Airway epithelial cell (primary cell): ENCODE results near the gene TPSD1. TPM values are rescaled to one million over a fixed set of nuclear protein-coding genes. Genes with fewer than 3 reads are reported as not detected.

Source experiments
- total RNA-seq: library from RNA; depleted of rRNA; stranded (reverse); fragments of >200 nt; gene quantifications from 2 replicates; pipeline ENCODE4 v1.2.3, GENCODE V29; 2015

TPSD1 gene
- not detected in 2 replicates for total RNA-seq

DNA sequence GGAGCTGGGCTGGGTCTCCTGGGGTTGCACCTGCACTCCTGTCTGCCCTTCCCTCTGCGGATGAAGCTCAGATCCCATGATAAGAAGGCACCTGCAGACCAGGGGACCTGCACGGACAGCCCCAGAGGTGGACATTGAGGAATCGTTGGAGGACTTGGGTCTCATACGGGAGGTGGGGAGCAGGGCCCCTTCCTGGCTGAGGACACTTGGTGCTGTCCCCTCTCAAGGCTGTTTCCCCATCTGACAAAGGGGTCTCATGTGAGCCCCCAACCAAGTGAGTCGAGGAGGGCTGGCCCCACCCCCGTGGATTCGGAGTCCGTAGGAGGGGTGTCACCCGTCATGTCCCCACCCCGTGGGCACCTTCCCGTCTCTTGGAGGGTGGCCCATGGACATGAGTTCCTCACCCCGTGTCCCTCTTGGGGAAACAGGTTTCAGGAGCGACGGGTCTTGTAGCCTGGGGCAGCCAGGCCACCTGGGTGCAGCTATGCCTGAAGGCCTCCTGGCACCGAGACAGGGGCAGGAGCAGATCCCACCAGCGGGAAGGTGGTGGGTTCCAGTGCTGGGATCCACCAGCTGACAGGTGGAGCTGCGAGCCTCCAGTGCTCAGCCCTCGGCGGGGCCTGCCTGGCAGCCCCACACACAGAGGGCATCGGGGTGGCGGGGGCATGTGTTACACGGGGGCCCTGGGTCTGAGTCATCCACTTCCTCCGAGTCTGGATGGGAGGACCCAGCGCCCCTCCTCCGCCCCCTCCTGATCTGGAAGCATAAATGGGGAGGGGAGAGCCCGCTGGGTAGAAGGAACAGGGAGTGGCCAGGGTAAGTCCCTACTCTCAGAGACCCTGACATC lies at the start of gene TPSD1:
TPSD1 (plus strand) TSS at position 794 of the 847 bp plus-strand sequence. CDS start 212 bp downstream, outside the sequence.

DNA sequence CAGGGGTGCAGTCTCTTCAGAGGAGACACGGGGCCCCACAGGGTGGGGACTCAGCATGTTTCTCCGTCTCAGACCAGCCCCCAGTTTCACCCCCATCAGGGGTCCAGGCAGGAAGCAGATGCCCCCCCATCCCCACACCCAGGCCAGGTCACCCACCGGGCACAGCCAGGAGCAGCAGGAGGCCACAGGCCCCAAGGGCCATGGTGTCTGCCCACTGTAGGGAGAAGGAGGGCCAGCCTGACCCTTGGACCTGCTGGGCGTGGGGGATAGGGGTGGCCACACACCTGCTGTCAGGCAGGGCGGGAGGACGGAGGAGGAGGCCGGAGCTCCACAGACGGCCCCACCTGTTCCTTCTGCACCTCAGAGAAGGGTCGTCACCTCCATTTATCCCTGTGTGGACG lies 30.8 kb upstream of the TPSD1 start, which contains the start of gene TPSG1:
TPSG1 (minus strand) TSS at position 218 of the 401 bp plus-strand sequence; CDS start at position 202, 16 bp downstream.

GRCh38 chr16:1230084-1230470 lies 25.8 kb upstream of the TPSD1 start, which contains the start of gene TPSB2:
Gene TPSB2, minus strand, starts transcription at chr16:1230184. Its CDS starts 233 bp downstream, at chr16:1229951.

GRCh38 chr16:1240436-1240835 lies 15.4 kb upstream of the TPSD1 start, which contains the start of gene TPSAB1:
Gene TPSAB1, plus strand, starts transcription at chr16:1240705. Its CDS starts 234 bp downstream, at chr16:1240939.

Other genes with a start within 250 kb of the TPSD1 start
- not detected in 2 replicates for gene SSTR5, start 183.3 kb upstream of the TPSD1 start, total RNA-seq
- gene C1QTNF8, start 159.8 kb upstream of the TPSD1 start, total RNA-seq, result not detected in 2 replicates
- 0.07 and 0.37 TPM in 2 replicates for gene CACNA1H, start 103.0 kb upstream of the TPSD1 start, total RNA-seq
- gene TPSG1, start 30.8 kb upstream of the TPSD1 start, total RNA-seq, result not detected in 2 replicates
- gene TPSB2, start 25.9 kb upstream of the TPSD1 start, total RNA-seq, result not detected in 2 replicates
- not detected in 2 replicates for gene TPSAB1, start 15.4 kb upstream of the TPSD1 start, total RNA-seq
- gene UBE2I, start 53.6 kb downstream of the TPSD1 start, total RNA-seq, result 68.8 and 72.0 TPM in 2 replicates
- 0.21 TPM in 1 of 2 replicates, not detected in the other for gene BAIAP3, start 77.6 kb downstream of the TPSD1 start, total RNA-seq
- 108 and 192 TPM in 2 replicates for gene TSR3, start 95.8 kb downstream of the TPSD1 start, total RNA-seq
- gene GNPTG, start 95.9 kb downstream of the TPSD1 start, total RNA-seq, result 23.6 and 24.6 TPM in 2 replicates
- 5.3 and 9.3 TPM in 2 replicates for gene UNKL, start 158.6 kb downstream of the TPSD1 start, total RNA-seq
- 25.5 and 26.0 TPM in 2 replicates for gene UQCC4, start 164.7 kb downstream of the TPSD1 start, total RNA-seq
- gene PERCC1, start 175.0 kb downstream of the TPSD1 start, total RNA-seq, result not detected in 2 replicates
- not detected in 2 replicates for gene CCDC154, start 188.5 kb downstream of the TPSD1 start, total RNA-seq
- 15.7 and 39.3 TPM in 2 replicates for gene CLCN7, start 219.0 kb downstream of the TPSD1 start, total RNA-seq
- not detected in 2 replicates for gene PTX4, start 232.9 kb downstream of the TPSD1 start, total RNA-seq
- 17.4 and 18.9 TPM in 2 replicates for gene TELO2, start 237.3 kb downstream of the TPSD1 start, total RNA-seq